ENCODE results near the gene DNAH12.

The DNAH12 gene

GRCh38 chr3:57544181-57545125 lies at the start of gene DNAH12:
TSS of gene DNAH12 (minus strand) at chr3:57544344. CDS start at chr3:57542870, 1,474 bp downstream.
- no peak for DNase-seq

GRCh38 chr3:57592306-57592705 lies 48.2 kb upstream of the DNAH12 start:
- DNase-seq: no peak

- DNase-seq: no peak
Observed at GRCh38 chr3:57587905-57588304, 43.8 kb upstream of the DNAH12 start.

- no peak for DNase-seq
Observed at GRCh38 chr3:57586778-57587177, 42.6 kb upstream of the DNAH12 start.

GRCh38 chr3:57583544-57583943 lies 39.4 kb upstream of the DNAH12 start:
- DNase-seq: no peak

- DNase-seq: no peak
Observed at GRCh38 chr3:57582474-57583168, 38.5 kb upstream of the DNAH12 start.

GRCh38 chr3:57577801-57578200 lies 33.7 kb upstream of the DNAH12 start:
- no peak for DNase-seq

- no peak for DNase-seq
Observed at GRCh38 chr3:57575966-57576626, 32.0 kb upstream of the DNAH12 start.

- no peak for DNase-seq
Observed at GRCh38 chr3:57572096-57572495, 28.0 kb upstream of the DNAH12 start.

- no peak for DNase-seq
Observed at GRCh38 chr3:57570878-57571277, 26.7 kb upstream of the DNAH12 start.

GRCh38 chr3:57569859-57570450 lies 25.8 kb upstream of the DNAH12 start:
- DNase-seq: no peak

- no peak for DNase-seq
Observed at GRCh38 chr3:57559526-57559925, 15.4 kb upstream of the DNAH12 start.

- peak; percentile 30 for DNase-seq
Observed at GRCh38 chr3:57557085-57557537, 13.0 kb upstream of the DNAH12 start.

GRCh38 chr3:57556459-57557084 lies 12.4 kb upstream of the DNAH12 start:
- DNase-seq: peak; percentile 43

GRCh38 chr3:57555738-57556458 lies 11.8 kb upstream of the DNAH12 start, which contains the start of gene PDE12:
TSS of gene PDE12 (plus strand) at chr3:57556274. CDS start at chr3:57556380, 106 bp downstream.
- DNase-seq: peak; percentile 84

GRCh38 chr3:57555306-57555705 lies 11.2 kb upstream of the DNAH12 start:
- DNase-seq: no peak

GRCh38 chr3:57546616-57547015 lies 2.5 kb upstream of the DNAH12 start:
- DNase-seq: no peak

GRCh38 chr3:57545636-57546268 lies 1.6 kb upstream of the DNAH12 start:
- DNase-seq: no peak

GRCh38 chr3:57538465-57538864 lies 5.7 kb downstream of the DNAH12 start:
- no peak for DNase-seq

GRCh38 chr3:57530071-57530608 lies 14.0 kb downstream of the DNAH12 start:
- DNase-seq: no peak
